NCI-H146 (cell line): Measurements from ENCODE around the gene NTRK3.

Experiments
- DNase-seq: peaks from one replicate; lab custom pipeline; 2025; lab: John Stamatoyannopoulos, UW

NTRK3 gene

GRCh38 chr15:88256279-88257230 lies at the start of gene NTRK3:
NTRK3 (minus strand) TSS chr15:88256739; CDS start chr15:88256153, 586 bp downstream.
- DNase-seq = no peak

GRCh38 chr15:88303395-88303794 lies 46.9 kb upstream of the NTRK3 start:
- no peak for DNase-seq

GRCh38 chr15:88302373-88302772 lies 45.8 kb upstream of the NTRK3 start:
- no peak for DNase-seq

GRCh38 chr15:88301311-88301710 lies 44.8 kb upstream of the NTRK3 start:
- DNase-seq = no peak

- no peak for DNase-seq
Measured at GRCh38 chr15:88300861-88301260, 44.3 kb upstream of the NTRK3 start.

GRCh38 chr15:88300089-88300488 lies 43.5 kb upstream of the NTRK3 start:
- DNase-seq = no peak

- DNase-seq = no peak
Measured at GRCh38 chr15:88299497-88299896, 43.0 kb upstream of the NTRK3 start.

- DNase-seq = no peak
Measured at GRCh38 chr15:88288661-88289060, 32.1 kb upstream of the NTRK3 start.

GRCh38 chr15:88288206-88288605 lies 31.7 kb upstream of the NTRK3 start:
- DNase-seq = no peak

- no peak for DNase-seq
Measured at GRCh38 chr15:88284318-88284998, 27.9 kb upstream of the NTRK3 start.

GRCh38 chr15:88282614-88283013 lies 26.1 kb upstream of the NTRK3 start:
- no peak for DNase-seq

- no peak for DNase-seq
Measured at GRCh38 chr15:88276821-88277410, 20.4 kb upstream of the NTRK3 start.

GRCh38 chr15:88275804-88276203 lies 19.3 kb upstream of the NTRK3 start:
- DNase-seq = no peak

GRCh38 chr15:88274553-88275460 lies 18.3 kb upstream of the NTRK3 start:
- peak; percentile 7 for DNase-seq

GRCh38 chr15:88272421-88272820 lies 15.9 kb upstream of the NTRK3 start:
- DNase-seq = no peak

- no peak for DNase-seq
Measured at GRCh38 chr15:88269356-88270062, 13.0 kb upstream of the NTRK3 start.

GRCh38 chr15:88267720-88268119 lies 11.2 kb upstream of the NTRK3 start:
- DNase-seq = no peak

GRCh38 chr15:88266170-88266569 lies 9.6 kb upstream of the NTRK3 start:
- no peak for DNase-seq

- no peak for DNase-seq
Measured at GRCh38 chr15:88264622-88265021, 8.1 kb upstream of the NTRK3 start.

- no peak for DNase-seq
Measured at GRCh38 chr15:88262064-88262463, 5.5 kb upstream of the NTRK3 start.

- DNase-seq = no peak
Measured at GRCh38 chr15:88258093-88258641, 1.6 kb upstream of the NTRK3 start.
